ENCODE data around the gene CNIH3. TPM values are rescaled to one million over a fixed set of nuclear protein-coding genes. Genes with fewer than 3 reads are reported as not detected.

CNIH3 gene
- total and polyA plus RNA-seq, 4 experiments from 2014 or later: 0.40 to 2.5 (median 1.8) TPM

GRCh38 chr1:224786533-224787250 is 170.6 kb downstream of the CNIH3 start:
- POLR2A ChIA-PET (ENCODE audit: partially characterized antibody): no interaction called here
- no peaks in the 10 kb centered on the region for H3K27me3 ChIP-seq (ENCODE audit: insufficient read depth, low read length)
- peaks cover 6% of the 10 kb centered on the region for H3K4me1 ChIP-seq (ENCODE audit: insufficient read depth, low read length)
- DNase-seq: no peak
- peaks cover 8 to 9% of the 10 kb centered on the region in 2 donors for H3K27me3 Mint-ChIP-seq
- H3K9me3 Mint-ChIP-seq: peaks cover 0 to 3% (median 0%) of the 10 kb centered on the region in 8 donors
- peaks cover 12 to 14% (median 13%) of the 10 kb centered on the region in 4 donors for H3K4me1 Mint-ChIP-seq
- no peak overlapping the region for H3K27ac Mint-ChIP-seq
- no peaks in the 10 kb centered on the region for H3K36me3 ChIP-seq (ENCODE audit: insufficient read depth, low read length)
- H3K4me3 ChIP-seq (ENCODE audit: low read length in 2 of 2): no peak overlapping the region
- CTCF ChIA-PET (ENCODE audit: partially characterized antibody): no interaction called here
- no peak overlapping the region for H3K27ac ChIP-seq (ENCODE audit: low read depth, low read length)
- H3K36me3 Mint-ChIP-seq: no peaks in the 10 kb centered on the region
- H3K9me3 ChIP-seq (ENCODE audit: control insufficient read depth in 1 of 2, low read length in 2 of 2): no peaks in the 10 kb centered on the region
- intact Hi-C loops (cut with micrococcal nuclease): no loop called here
- H3K4me3 Mint-ChIP-seq: no peak overlapping the region

DNA sequence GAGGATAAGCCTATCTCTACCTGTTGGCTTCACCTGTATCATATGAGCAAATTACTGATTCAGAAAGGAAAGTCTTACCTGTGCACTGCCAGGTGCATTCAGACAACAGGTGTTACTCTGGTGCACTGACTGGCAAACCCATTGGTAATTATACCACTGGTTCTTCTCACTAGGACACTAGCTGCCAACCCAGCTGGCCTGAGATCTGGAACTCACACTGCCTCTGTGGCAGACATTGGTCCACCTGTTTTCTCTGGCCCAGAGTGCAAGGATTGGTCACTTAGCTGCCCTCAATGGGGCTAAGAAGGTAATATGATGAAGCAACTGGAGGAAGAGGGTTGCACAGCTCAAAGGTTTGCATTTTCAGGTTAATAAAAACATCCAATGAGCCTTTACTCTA is 173.2 kb downstream of the CNIH3 start:
- POLR2A ChIA-PET (ENCODE audit: partially characterized antibody): no interaction called here
- H3K36me3 Mint-ChIP-seq: no peaks in the 10 kb centered on the region
- no peaks in the 10 kb centered on the region for H3K9me3 ChIP-seq (ENCODE audit: control insufficient read depth in 1 of 2, low read length in 2 of 2)
- no peak overlapping the region for H3K4me3 Mint-ChIP-seq
- H3K27ac ChIP-seq (ENCODE audit: low read depth, low read length): no peak overlapping the region
- H3K4me3 ChIP-seq (ENCODE audit: low read length in 2 of 2): no peak overlapping the region
- peaks cover 0 to 3% (median 0%) of the 10 kb centered on the region in 8 donors for H3K9me3 Mint-ChIP-seq
- peaks cover 0 to 2% (median 1%) of the 10 kb centered on the region in 4 donors for H3K4me1 Mint-ChIP-seq
- peaks cover 5 to 9% of the 10 kb centered on the region in 2 donors for H3K27me3 Mint-ChIP-seq
- H3K27ac Mint-ChIP-seq: no peak overlapping the region
- H3K27me3 ChIP-seq (ENCODE audit: insufficient read depth, low read length): no peaks in the 10 kb centered on the region
- H3K4me1 ChIP-seq (ENCODE audit: insufficient read depth, low read length): no peaks in the 10 kb centered on the region
- intact Hi-C loops (cut with micrococcal nuclease): no loop called here
- CTCF ChIA-PET (ENCODE audit: partially characterized antibody): no interaction called here
- no peaks in the 10 kb centered on the region for H3K36me3 ChIP-seq (ENCODE audit: insufficient read depth, low read length)
- no peak for DNase-seq

Other genes with a start within 250 kb of the CNIH3 start
- 100 to 1,000 TPM; 121 to 123 TPM for gene WDR26, start 181.5 kb upstream of the CNIH3 start, total RNA-seq
- gene WDR26, start 181.5 kb upstream of the CNIH3 start, polyA plus RNA-seq: 1 to 10 TPM; 2.9 to 3.9 TPM